Cardiac muscle cell (in vitro differentiated cells and primary cell): ENCODE measurements around the gene OR6N1. TPM values are rescaled to one million over a fixed set of nuclear protein-coding genes. Genes with fewer than 3 reads are reported as not detected.

ENCODE experiments used
- DNase-seq, 2 donors: peaks; one replicate each; pipeline versions ENCODE4 v3.0.0 to v3.0.0-alpha.2; 2010 to 2017; ENCODE audit warnings: low read depth in 1 of 2, low spot score in 1 of 2
- H3K27ac ChIP-seq: fragments of 200-600 bp; sonication (generic); 2 replicates; pipeline ENCODE4 v1.5.1; 2016
- H3K27me3 ChIP-seq: fragments of 200-600 bp; sonication (generic); 2 replicates; pipeline ENCODE4 v1.6.0; 2016; ENCODE audit warnings: control low read depth
- H3K36me3 ChIP-seq: fragments of 200-600 bp; sonication (generic); 2 replicates; pipeline ENCODE4 v1.5.1; 2016; ENCODE audit warnings: control low read depth
- H3K4me1 ChIP-seq: fragments of 200-600 bp; sonication (generic); 2 replicates; pipeline ENCODE4 v1.8.1; 2017; ENCODE audit warnings: low read depth, mild to moderate bottlenecking, mixed run types
- H3K4me3 ChIP-seq: fragments of 200-600 bp; sonication (generic); 2 replicates; pipeline ENCODE4 v1.5.1; 2016; ENCODE audit warnings: mild to moderate bottlenecking
- H3K9me3 ChIP-seq: fragments of 200-600 bp; sonication (generic); 2 replicates; pipeline ENCODE4 v1.5.1; 2017; ENCODE audit warnings: low read depth, mild to moderate bottlenecking, control low read depth
- polyA plus RNA-seq: library from polyadenylated mRNA; unstranded; fragments of >200 nt; fragmentation: Nextera tagmentation; extraction: Ambion mirVana; gene quantifications from 2 replicates; pipeline ENCODE4 v1.2.1, GENCODE V29; 2016
- total RNA-seq: library from RNA; depleted of rRNA; stranded (reverse); fragments of >200 nt; gene quantifications from 2 replicates; pipeline ENCODE4 v1.2.3, GENCODE V29; 2016
- TF ChIP-seq, protein P1 (sequence below): IDR thresholded peaks from 2 replicates; pipeline ENCODE4 v1.5.1; 2012; ENCODE audit warnings: low read depth, mild to moderate bottlenecking, low read length

The OR6N1 gene, protein sequence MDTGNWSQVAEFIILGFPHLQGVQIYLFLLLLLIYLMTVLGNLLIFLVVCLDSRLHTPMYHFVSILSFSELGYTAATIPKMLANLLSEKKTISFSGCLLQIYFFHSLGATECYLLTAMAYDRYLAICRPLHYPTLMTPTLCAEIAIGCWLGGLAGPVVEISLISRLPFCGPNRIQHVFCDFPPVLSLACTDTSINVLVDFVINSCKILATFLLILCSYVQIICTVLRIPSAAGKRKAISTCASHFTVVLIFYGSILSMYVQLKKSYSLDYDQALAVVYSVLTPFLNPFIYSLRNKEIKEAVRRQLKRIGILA
- not detected in 2 replicates for total RNA-seq
- polyA plus RNA-seq, result not detected in 2 replicates

- Histone ChIP-seq H3K27ac (no peak within 1 kb of the TSS), H3K4me3 (no peak within 1 kb of the TSS), H3K4me1 (peaks cover 3% of the 10 kb centered on the region), H3K9me3 (no peaks in the 10 kb centered on the region), H3K36me3 (no peaks in the 10 kb centered on the region), H3K27me3 (no peaks in the 10 kb centered on the region)
- TF ChIP-seq, protein P1, sequence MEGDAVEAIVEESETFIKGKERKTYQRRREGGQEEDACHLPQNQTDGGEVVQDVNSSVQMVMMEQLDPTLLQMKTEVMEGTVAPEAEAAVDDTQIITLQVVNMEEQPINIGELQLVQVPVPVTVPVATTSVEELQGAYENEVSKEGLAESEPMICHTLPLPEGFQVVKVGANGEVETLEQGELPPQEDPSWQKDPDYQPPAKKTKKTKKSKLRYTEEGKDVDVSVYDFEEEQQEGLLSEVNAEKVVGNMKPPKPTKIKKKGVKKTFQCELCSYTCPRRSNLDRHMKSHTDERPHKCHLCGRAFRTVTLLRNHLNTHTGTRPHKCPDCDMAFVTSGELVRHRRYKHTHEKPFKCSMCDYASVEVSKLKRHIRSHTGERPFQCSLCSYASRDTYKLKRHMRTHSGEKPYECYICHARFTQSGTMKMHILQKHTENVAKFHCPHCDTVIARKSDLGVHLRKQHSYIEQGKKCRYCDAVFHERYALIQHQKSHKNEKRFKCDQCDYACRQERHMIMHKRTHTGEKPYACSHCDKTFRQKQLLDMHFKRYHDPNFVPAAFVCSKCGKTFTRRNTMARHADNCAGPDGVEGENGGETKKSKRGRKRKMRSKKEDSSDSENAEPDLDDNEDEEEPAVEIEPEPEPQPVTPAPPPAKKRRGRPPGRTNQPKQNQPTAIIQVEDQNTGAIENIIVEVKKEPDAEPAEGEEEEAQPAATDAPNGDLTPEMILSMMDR, result no peak
- DNase-seq, result peak in 1 of 2 donors; percentile 6
Measured at GRCh38 chr1:158771950-158772866, at the start of gene OR6N1. Gene OR6N1 (minus strand): TSS chr1:158772195. CDS start chr1:158766682, 5,513 bp downstream.

DNA sequence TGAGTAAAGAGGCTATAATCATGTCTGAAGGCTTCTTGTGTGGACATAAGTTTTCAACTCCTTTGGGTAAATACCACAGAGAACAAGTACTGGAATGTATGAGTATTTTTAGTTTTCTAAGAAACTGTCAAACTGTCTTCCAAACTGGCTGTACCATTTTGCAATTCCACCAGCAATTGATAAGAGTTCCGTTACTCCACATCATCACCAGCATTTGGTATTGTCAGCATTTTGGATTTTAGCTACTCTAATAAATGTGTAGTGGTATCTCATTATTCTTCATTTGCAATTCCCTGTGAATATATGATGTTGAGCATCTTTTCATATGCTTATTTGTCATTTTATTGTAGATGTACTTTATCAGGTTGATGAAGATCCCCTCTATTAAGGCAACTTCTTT, 49.7 kb upstream of the OR6N1 start:
- Histone ChIP-seq H3K4me1 (no peaks in the 10 kb centered on the region), H3K9me3 (no peaks in the 10 kb centered on the region), H3K4me3 (no peak overlapping the region), H3K27ac (no peak overlapping the region), H3K36me3 (no peaks in the 10 kb centered on the region), H3K27me3 (no peaks in the 10 kb centered on the region)
- DNase-seq, result no peak
- TF ChIP-seq, protein P1, result no peak

DNA sequence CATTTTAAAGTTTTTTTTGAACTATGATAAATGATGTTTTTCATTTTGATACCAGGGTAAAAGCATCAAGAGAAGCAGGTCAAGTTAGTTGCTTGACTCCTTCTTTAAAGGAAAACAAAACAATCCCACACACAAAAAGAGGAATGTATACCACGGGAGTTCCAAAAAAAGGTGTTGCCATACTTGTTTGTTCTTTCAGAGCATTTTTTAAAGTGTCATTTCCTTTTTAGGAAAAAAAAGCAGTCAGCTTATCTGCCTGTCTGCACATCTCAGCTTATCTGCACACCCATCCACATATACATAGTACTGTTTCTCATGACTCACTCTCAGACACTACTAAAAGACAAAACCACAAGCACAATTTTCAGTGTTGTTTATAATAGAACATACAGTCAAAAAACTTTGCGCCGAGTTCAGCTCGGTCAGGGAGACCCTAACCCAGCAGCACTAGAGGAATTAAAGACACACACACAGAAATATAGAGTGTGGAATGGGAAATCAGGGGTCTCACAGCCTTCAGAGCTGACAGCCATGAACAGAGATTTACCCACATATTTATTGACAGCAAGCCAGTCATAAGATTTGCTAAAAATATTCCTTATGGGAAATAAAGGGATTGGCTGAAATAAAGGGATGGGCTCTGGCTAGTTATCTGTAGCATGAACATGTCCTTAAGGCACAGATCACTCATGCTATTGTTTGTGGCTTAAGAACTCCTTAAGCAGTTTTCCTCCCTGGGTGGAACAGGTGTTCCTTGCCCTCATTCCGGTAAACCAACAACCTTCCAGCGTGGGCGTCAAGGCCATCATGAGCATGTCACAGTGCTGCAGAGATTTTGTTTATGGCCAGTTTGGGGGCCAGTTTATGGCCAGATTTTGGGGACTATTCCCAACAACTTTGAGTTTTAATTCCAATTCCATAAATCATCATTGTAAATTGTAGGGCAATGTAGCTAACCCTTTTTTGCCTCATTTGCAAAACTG, 47.8 kb upstream of the OR6N1 start:
- Histone ChIP-seq H3K4me3 (no peak overlapping the region), H3K36me3 (no peaks in the 10 kb centered on the region), H3K4me1 (no peaks in the 10 kb centered on the region), H3K9me3 (no peaks in the 10 kb centered on the region), H3K27ac (no peak overlapping the region), H3K27me3 (no peaks in the 10 kb centered on the region)
- DNase-seq, result peak in 1 of 2 donors; percentile 76
- TF ChIP-seq, protein P1, result no peak

GRCh38 chr1:158818975-158819431, 47.0 kb upstream of the OR6N1 start:
- TF ChIP-seq, protein P1, result no peak
- DNase-seq, result peak in 1 of 2 donors; percentile 73
- no peaks in the 10 kb centered on the region for H3K9me3 ChIP-seq
- no peaks in the 10 kb centered on the region for H3K36me3 ChIP-seq
- no peak overlapping the region for H3K27ac ChIP-seq
- no peaks in the 10 kb centered on the region for H3K4me1 ChIP-seq
- H3K27me3 ChIP-seq, result no peaks in the 10 kb centered on the region
- H3K4me3 ChIP-seq, result no peak overlapping the region

DNA sequence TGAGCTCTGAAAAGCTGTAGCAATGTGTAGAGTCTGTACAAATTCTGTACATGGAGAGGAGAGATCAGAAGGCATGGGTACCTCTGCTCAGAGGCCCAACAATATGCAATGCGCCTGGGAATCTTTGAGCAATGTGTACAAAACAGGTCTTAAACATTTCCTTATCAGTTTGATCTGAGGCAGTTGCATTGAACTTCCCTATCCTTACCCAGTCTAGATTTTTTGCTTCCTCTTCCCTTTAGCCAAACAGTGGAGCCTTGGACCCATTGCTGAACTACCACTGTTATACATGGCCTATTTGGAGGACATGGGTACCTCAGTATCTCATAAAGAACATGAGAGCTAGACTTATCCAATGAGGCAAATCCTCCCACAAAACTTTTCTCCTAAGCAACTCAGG, 46.6 kb upstream of the OR6N1 start:
- no peaks in the 10 kb centered on the region for H3K36me3 ChIP-seq
- H3K9me3 ChIP-seq, result no peaks in the 10 kb centered on the region
- no peak overlapping the region for H3K27ac ChIP-seq
- no peak overlapping the region for H3K4me3 ChIP-seq
- DNase-seq, result no peak
- TF ChIP-seq, protein P1, result no peak
- H3K27me3 ChIP-seq, result no peaks in the 10 kb centered on the region
- H3K4me1 ChIP-seq, result no peaks in the 10 kb centered on the region
